ENCODE measurements around the gene GPRC5C. TPM values are rescaled to one million over a fixed set of nuclear protein-coding genes. Genes with fewer than 3 reads are reported as not detected.

The GPRC5C gene
- total and polyA plus RNA-seq, 9 of the 15 experiments (the other 6 are each of a cell fraction or from before 2014, with no cell fraction given): 0.28 to 9.0 (median 4.1) TPM

DNA sequence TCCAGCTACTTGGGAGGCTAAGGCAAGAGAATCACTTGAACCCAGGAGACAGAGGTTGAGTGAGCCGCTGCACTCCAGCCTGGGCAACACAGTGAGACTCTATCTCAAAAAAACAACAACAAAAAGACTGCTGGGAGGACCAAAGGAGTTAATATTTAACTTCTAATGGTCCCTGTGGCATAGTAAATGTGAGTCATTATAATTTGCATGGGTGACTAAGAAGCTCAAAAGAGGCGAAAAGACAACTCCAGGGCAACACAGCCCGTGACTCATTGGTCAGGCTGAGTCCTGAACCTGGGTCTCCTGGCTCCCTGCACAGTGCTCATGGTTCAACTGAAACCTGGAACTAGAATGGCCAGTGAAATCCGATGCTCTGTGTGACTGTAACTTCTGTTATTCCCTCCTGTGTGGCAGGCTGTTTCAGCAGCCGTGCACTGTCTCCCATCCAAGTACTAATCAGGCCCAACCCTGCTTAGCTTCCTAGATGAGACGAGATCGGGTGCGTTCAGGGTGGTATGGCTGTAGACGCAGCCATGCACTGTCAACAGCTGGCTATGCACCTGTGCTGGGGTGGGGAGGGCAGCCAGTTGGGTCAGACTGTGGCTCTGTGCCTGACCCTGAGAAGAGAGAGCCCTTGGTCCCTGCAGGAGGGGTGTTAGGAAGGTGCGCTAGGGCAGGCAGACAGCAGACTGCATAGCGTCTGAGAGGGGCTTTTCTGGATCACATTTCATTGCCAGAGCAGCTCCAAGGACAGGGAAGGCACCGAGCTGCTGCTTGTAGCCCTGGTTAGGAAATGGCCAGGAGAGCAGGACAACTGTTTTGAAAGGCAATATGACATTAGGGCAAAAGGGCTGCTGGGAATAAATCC is 14.5 kb upstream of the GPRC5C start (continued):
- TF ChIP-seq, protein P1, sequence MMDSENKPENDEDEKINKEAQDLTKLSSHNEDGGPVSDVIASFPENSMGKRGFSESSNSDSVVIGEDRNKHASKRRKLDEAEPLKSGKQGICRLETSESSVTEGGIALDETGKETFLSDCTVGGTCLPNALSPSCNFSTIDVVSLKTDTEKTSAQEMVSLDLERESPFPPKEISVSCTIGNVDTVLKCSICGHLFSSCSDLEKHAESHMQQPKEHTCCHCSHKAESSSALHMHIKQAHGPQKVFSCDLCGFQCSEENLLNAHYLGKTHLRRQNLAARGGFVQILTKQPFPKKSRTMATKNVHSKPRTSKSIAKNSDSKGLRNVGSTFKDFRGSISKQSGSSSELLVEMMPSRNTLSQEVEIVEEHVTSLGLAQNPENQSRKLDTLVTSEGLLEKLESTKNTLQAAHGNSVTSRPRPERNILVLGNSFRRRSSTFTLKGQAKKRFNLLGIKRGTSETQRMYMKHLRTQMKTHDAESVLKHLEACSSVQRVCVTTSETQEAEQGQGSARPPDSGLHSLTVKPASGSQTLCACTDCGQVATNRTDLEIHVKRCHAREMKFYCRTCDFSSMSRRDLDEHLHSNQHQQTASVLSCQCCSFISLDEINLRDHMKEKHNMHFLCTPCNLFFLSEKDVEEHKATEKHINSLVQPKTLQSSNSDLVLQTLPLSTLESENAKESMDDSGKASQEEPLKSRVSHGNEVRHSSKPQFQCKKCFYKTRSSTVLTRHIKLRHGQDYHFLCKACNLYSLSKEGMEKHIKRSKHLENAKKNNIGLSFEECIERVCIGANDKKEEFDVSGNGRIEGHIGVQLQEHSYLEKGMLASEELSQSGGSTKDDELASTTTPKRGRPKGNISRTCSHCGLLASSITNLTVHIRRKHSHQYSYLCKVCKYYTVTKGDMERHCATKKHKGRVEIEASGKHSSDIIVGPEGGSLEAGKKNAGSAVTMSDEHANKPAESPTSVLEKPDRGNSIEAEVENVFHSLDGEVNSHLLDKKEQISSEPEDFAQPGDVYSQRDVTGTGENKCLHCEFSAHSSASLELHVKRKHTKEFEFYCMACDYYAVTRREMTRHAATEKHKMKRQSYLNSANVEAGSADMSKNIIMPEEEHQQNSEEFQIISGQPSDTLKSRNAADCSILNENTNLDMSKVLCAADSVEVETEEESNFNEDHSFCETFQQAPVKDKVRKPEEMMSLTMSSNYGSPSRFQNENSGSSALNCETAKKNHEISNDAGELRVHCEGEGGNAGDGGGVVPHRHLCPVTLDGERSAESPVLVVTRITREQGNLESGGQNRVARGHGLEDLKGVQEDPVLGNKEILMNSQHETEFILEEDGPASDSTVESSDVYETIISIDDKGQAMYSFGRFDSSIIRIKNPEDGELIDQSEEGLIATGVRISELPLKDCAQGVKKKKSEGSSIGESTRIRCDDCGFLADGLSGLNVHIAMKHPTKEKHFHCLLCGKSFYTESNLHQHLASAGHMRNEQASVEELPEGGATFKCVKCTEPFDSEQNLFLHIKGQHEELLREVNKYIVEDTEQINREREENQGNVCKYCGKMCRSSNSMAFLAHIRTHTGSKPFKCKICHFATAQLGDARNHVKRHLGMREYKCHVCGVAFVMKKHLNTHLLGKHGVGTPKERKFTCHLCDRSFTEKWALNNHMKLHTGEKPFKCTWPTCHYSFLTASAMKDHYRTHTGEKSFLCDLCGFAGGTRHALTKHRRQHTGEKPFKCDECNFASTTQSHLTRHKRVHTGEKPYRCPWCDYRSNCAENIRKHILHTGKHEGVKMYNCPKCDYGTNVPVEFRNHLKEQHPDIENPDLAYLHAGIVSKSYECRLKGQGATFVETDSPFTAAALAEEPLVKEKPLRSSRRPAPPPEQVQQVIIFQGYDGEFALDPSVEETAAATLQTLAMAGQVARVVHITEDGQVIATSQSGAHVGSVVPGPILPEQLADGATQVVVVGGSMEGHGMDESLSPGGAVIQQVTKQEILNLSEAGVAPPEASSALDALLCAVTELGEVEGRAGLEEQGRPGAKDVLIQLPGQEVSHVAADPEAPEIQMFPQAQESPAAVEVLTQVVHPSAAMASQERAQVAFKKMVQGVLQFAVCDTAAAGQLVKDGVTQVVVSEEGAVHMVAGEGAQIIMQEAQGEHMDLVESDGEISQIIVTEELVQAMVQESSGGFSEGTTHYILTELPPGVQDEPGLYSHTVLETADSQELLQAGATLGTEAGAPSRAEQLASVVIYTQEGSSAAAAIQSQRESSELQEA (IDR thresholded peaks at IDR 0.05; ENCODE audit: low read depth): no peak
- TF ChIP-seq CBFB (CRISPR knock-in tag; IDR thresholded peaks at IDR 0.05) (no peak), ZNF133 (CRISPR knock-in tag; IDR thresholded peaks at IDR 0.05) (no peak), PHB (CRISPR knock-in tag; IDR thresholded peaks at IDR 0.05) (no peak), HNRNPK (IDR thresholded peaks at IDR 0.05; ENCODE audit: low read depth, low read length, poor library complexity, severe bottlenecking) (no peak), DEAF1 (CRISPR knock-in tag; IDR thresholded peaks at IDR 0.05) (no peak), ZNF146 (CRISPR knock-in tag; IDR thresholded peaks at IDR 0.05; ENCODE audit: unreplicated experiment) (no peak), ZNF586 (CRISPR knock-in tag; conservative IDR thresholded peaks at IDR 0.05) (no peak), HOXB6 (CRISPR knock-in tag; IDR thresholded peaks at IDR 0.05; ENCODE audit: borderline replicate concordance) (no peak), SRSF3 (IDR thresholded peaks at IDR 0.05; ENCODE audit: insufficient read depth, low read length) (no peak), NR2C2 (CRISPR knock-in tag; IDR thresholded peaks at IDR 0.05) (no peak), NR2C2 (tag; IDR thresholded peaks at IDR 0.05) (no peak), TFAM (CRISPR knock-in tag; conservative IDR thresholded peaks at IDR 0.05) (no peak), THRB (CRISPR knock-in tag; conservative IDR thresholded peaks at IDR 0.05) (no peak), HDAC6 (IDR thresholded peaks at IDR 0.05; ENCODE audit: low read depth, low read length) (no peak)
- TF ChIP-seq, protein P2, sequence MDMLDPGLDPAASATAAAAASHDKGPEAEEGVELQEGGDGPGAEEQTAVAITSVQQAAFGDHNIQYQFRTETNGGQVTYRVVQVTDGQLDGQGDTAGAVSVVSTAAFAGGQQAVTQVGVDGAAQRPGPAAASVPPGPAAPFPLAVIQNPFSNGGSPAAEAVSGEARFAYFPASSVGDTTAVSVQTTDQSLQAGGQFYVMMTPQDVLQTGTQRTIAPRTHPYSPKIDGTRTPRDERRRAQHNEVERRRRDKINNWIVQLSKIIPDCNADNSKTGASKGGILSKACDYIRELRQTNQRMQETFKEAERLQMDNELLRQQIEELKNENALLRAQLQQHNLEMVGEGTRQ (CRISPR knock-in tag; IDR thresholded peaks at IDR 0.05): no peak
